ENCODE results near the gene SH3RF3.
A peak's percentile ranks its signal among the peaks of the same experiment; 100 is the strongest.

SH3RF3 gene

GRCh38 chr2:109434351-109434750, 305.3 kb downstream of the SH3RF3 start:
- Histone ChIP-seq H3K18ac (ENCODE audit: low read depth in 1 of 2, low read length in 2 of 2) (no peak overlapping the region), H3K27me3 (ENCODE audit: control insufficient read depth in 1 of 2, insufficient read depth in 1 of 2, low read length in 2 of 2) (no peaks in the 10 kb centered on the region), H3K27ac (ENCODE audit: low read length, poor library complexity, severe bottlenecking) (no peak overlapping the region), H3K23ac (ENCODE audit: low read length in 2 of 2) (no peak overlapping the region), H2BK5ac (ENCODE audit: low read depth, low read length, poor library complexity, severe bottlenecking) (no peak overlapping the region), H3K36me3 (ENCODE audit: control insufficient read depth in 1 of 2, insufficient read depth in 2 of 2, low read depth in 1 of 2, low read length in 2 of 2) (peaks cover 17 to 22% of the 10 kb centered on the region in 2 experiments), H3K79me1 (replicated peaks; ENCODE audit: low read length, poor library complexity, severe bottlenecking) (no peaks in the 10 kb centered on the region), H3K4me1 (ENCODE audit: control insufficient read depth, insufficient read depth, low read depth, low read length) (peaks cover 28% of the 10 kb centered on the region), H3K4me2 (ENCODE audit: low read length, poor library complexity, severe bottlenecking) (no peak overlapping the region), H3K14ac (ENCODE audit: low read length in 2 of 2) (no peak overlapping the region), H3K4me3 (ENCODE audit: insufficient read depth in 1 of 2, low read depth in 1 of 2, low read length in 2 of 2) (no peak overlapping the region), H3K4ac (ENCODE audit: low read depth in 1 of 2, low read length in 2 of 2) (no peak overlapping the region), H4K8ac (ENCODE audit: low read length) (no peak overlapping the region), H2AK5ac (ENCODE audit: low read length, severe bottlenecking) (no peak overlapping the region), H3K9me3 (ENCODE audit: control insufficient read depth, low read length) (no peaks in the 10 kb centered on the region), H4K91ac (ENCODE audit: low read length) (no peak overlapping the region), H2BK12ac (ENCODE audit: low read length in 2 of 2) (no peak overlapping the region), H2AFZ (ENCODE audit: low read depth, low read length) (no peak overlapping the region), H2BK120ac (ENCODE audit: low read depth, low read length) (no peak overlapping the region), H2BK15ac (ENCODE audit: low read depth, poor library complexity, severe bottlenecking) (no peak overlapping the region), H3K9ac (ENCODE audit: low read length) (no peak overlapping the region)
- DNase-seq, result no peak
- 95% methylated on average over 9 of the region's 9 CpGs for WGBS

- peaks cover 16 to 17% of the 10 kb centered on the region in 2 experiments for H3K36me3 ChIP-seq (ENCODE audit: control insufficient read depth in 1 of 2, insufficient read depth in 2 of 2, low read depth in 1 of 2, low read length in 2 of 2)
- H3K9me3 ChIP-seq (ENCODE audit: control insufficient read depth, low read length), result no peaks in the 10 kb centered on the region
- H2BK12ac ChIP-seq (ENCODE audit: low read length in 2 of 2), result no peak overlapping the region
- no peak overlapping the region for H2BK15ac ChIP-seq (ENCODE audit: low read depth, poor library complexity, severe bottlenecking)
- H2BK5ac ChIP-seq (ENCODE audit: low read depth, low read length, poor library complexity, severe bottlenecking), result no peak overlapping the region
- H4K8ac ChIP-seq (ENCODE audit: low read length), result no peak overlapping the region
- no peak overlapping the region for H3K4ac ChIP-seq (ENCODE audit: low read depth in 1 of 2, low read length in 2 of 2)
- no peaks in the 10 kb centered on the region for H3K27me3 ChIP-seq (ENCODE audit: control insufficient read depth in 1 of 2, insufficient read depth in 1 of 2, low read length in 2 of 2)
- H2BK120ac ChIP-seq (ENCODE audit: low read depth, low read length), result no peak overlapping the region
- peaks cover 25% of the 10 kb centered on the region for H3K4me1 ChIP-seq (ENCODE audit: control insufficient read depth, insufficient read depth, low read depth, low read length)
- no peaks in the 10 kb centered on the region for H3K79me1 ChIP-seq (replicated peaks; ENCODE audit: low read length, poor library complexity, severe bottlenecking)
- no peak overlapping the region for H3K27ac ChIP-seq (ENCODE audit: low read length, poor library complexity, severe bottlenecking)
- no peak overlapping the region for H3K4me2 ChIP-seq (ENCODE audit: low read length, poor library complexity, severe bottlenecking)
- 96% methylated on average over 11 of the region's 11 CpGs for WGBS
- no peak overlapping the region for H3K14ac ChIP-seq (ENCODE audit: low read length in 2 of 2)
- no peak overlapping the region for H3K23ac ChIP-seq (ENCODE audit: low read length in 2 of 2)
- no peak overlapping the region for H3K9ac ChIP-seq (ENCODE audit: low read length)
- no peak overlapping the region for H3K18ac ChIP-seq (ENCODE audit: low read depth in 1 of 2, low read length in 2 of 2)
- no peak for DNase-seq
- H4K91ac ChIP-seq (ENCODE audit: low read length), result no peak overlapping the region
- H3K4me3 ChIP-seq (ENCODE audit: insufficient read depth in 1 of 2, low read depth in 1 of 2, low read length in 2 of 2), result no peak overlapping the region
- H2AK5ac ChIP-seq (ENCODE audit: low read length, severe bottlenecking), result peak overlapping the region; percentile 68
- no peak overlapping the region for H2AFZ ChIP-seq (ENCODE audit: low read depth, low read length)
Measured at GRCh38 chr2:109435066-109435690, 306.2 kb downstream of the SH3RF3 start.

GRCh38 chr2:109435901-109436598, 307.0 kb downstream of the SH3RF3 start:
- Histone ChIP-seq H3K23ac (ENCODE audit: low read length in 2 of 2) (no peak overlapping the region), H2BK12ac (ENCODE audit: low read length in 2 of 2) (peak overlapping the region in 1 of 2 experiments; percentile 25), H2BK15ac (ENCODE audit: low read depth, poor library complexity, severe bottlenecking) (no peak overlapping the region), H3K14ac (ENCODE audit: low read length in 2 of 2) (no peak overlapping the region), H3K9ac (ENCODE audit: low read length) (no peak overlapping the region), H3K4me1 (ENCODE audit: control insufficient read depth, insufficient read depth, low read depth, low read length) (peaks cover 27% of the 10 kb centered on the region), H2BK120ac (ENCODE audit: low read depth, low read length) (no peak overlapping the region), H3K79me1 (replicated peaks; ENCODE audit: low read length, poor library complexity, severe bottlenecking) (no peaks in the 10 kb centered on the region), H2AK5ac (ENCODE audit: low read length, severe bottlenecking) (peak overlapping the region; percentile 52), H3K4me2 (ENCODE audit: low read length, poor library complexity, severe bottlenecking) (no peak overlapping the region), H3K27me3 (ENCODE audit: control insufficient read depth in 1 of 2, insufficient read depth in 1 of 2, low read length in 2 of 2) (no peaks in the 10 kb centered on the region), H4K8ac (ENCODE audit: low read length) (no peak overlapping the region), H3K36me3 (ENCODE audit: control insufficient read depth in 1 of 2, insufficient read depth in 2 of 2, low read depth in 1 of 2, low read length in 2 of 2) (peaks cover 16 to 17% of the 10 kb centered on the region in 2 experiments), H3K4ac (ENCODE audit: low read depth in 1 of 2, low read length in 2 of 2) (no peak overlapping the region), H3K4me3 (ENCODE audit: insufficient read depth in 1 of 2, low read depth in 1 of 2, low read length in 2 of 2) (no peak overlapping the region), H3K18ac (ENCODE audit: low read depth in 1 of 2, low read length in 2 of 2) (peak overlapping the region in 1 of 2 experiments; percentile 37), H2AFZ (ENCODE audit: low read depth, low read length) (no peak overlapping the region), H3K27ac (ENCODE audit: low read length, poor library complexity, severe bottlenecking) (peak overlapping the region; percentile 29), H4K91ac (ENCODE audit: low read length) (no peak overlapping the region), H2BK5ac (ENCODE audit: low read depth, low read length, poor library complexity, severe bottlenecking) (peak overlapping the region; percentile 34), H3K9me3 (ENCODE audit: control insufficient read depth, low read length) (peaks cover 7% of the 10 kb centered on the region)
- WGBS, result 80% methylated on average over 13 of the region's 13 CpGs
- peak; percentile 67 for DNase-seq

GRCh38 chr2:109436610-109437225, 307.7 kb downstream of the SH3RF3 start:
- no peak overlapping the region for H3K23ac ChIP-seq (ENCODE audit: low read length in 2 of 2)

More at GRCh38 chr2:109436610-109437225, 307.7 kb downstream of the SH3RF3 start:
- peak overlapping the region; percentile 40 for H3K9ac ChIP-seq (ENCODE audit: low read length)
- H4K8ac ChIP-seq (ENCODE audit: low read length), result peak overlapping the region; percentile 8
- H4K91ac ChIP-seq (ENCODE audit: low read length), result peak overlapping the region; percentile 70
- no peak overlapping the region for H2BK120ac ChIP-seq (ENCODE audit: low read depth, low read length)
- H3K27me3 ChIP-seq (ENCODE audit: control insufficient read depth in 1 of 2, insufficient read depth in 1 of 2, low read length in 2 of 2), result no peaks in the 10 kb centered on the region
- peaks cover 27% of the 10 kb centered on the region for H3K4me1 ChIP-seq (ENCODE audit: control insufficient read depth, insufficient read depth, low read depth, low read length)
- no peak for DNase-seq
- 93% methylated on average over 13 of the region's 15 CpGs for WGBS
- H2BK12ac ChIP-seq (ENCODE audit: low read length in 2 of 2), result peak overlapping the region in 1 of 2 experiments; percentile 51
- no peak overlapping the region for H2BK5ac ChIP-seq (ENCODE audit: low read depth, low read length, poor library complexity, severe bottlenecking)
- no peak overlapping the region for H3K4me3 ChIP-seq (ENCODE audit: insufficient read depth in 1 of 2, low read depth in 1 of 2, low read length in 2 of 2)
- H3K79me1 ChIP-seq (replicated peaks; ENCODE audit: low read length, poor library complexity, severe bottlenecking), result no peaks in the 10 kb centered on the region
- H3K27ac ChIP-seq (ENCODE audit: low read length, poor library complexity, severe bottlenecking), result peak overlapping the region; percentile 29
- H3K9me3 ChIP-seq (ENCODE audit: control insufficient read depth, low read length), result peaks cover 14% of the 10 kb centered on the region
- no peak overlapping the region for H2BK15ac ChIP-seq (ENCODE audit: low read depth, poor library complexity, severe bottlenecking)
- peaks cover 16 to 20% of the 10 kb centered on the region in 2 experiments for H3K36me3 ChIP-seq (ENCODE audit: control insufficient read depth in 1 of 2, insufficient read depth in 2 of 2, low read depth in 1 of 2, low read length in 2 of 2)
- peak overlapping the region in 1 of 2 experiments; percentile 23 for H3K14ac ChIP-seq (ENCODE audit: low read length in 2 of 2)
- H3K4me2 ChIP-seq (ENCODE audit: low read length, poor library complexity, severe bottlenecking), result no peak overlapping the region
- no peak overlapping the region for H3K4ac ChIP-seq (ENCODE audit: low read depth in 1 of 2, low read length in 2 of 2)
- peak overlapping the region; percentile 11 for H2AK5ac ChIP-seq (ENCODE audit: low read length, severe bottlenecking)
- peak overlapping the region; percentile 26 to 37 for H3K18ac ChIP-seq (ENCODE audit: low read depth in 1 of 2, low read length in 2 of 2)
- no peak overlapping the region for H2AFZ ChIP-seq (ENCODE audit: low read depth, low read length)

Data from mesenchymal stem cell (in vitro differentiated cells and primary cell).